Caco-2 (cell line): ENCODE measurements around the gene AAK1. TPM values are rescaled to one million over a fixed set of nuclear protein-coding genes. Genes with fewer than 3 reads are reported as not detected.
"Not testable (repeated sequence)": the region's sequence is repeated elsewhere in the genome, so short reads cannot be mapped to it uniquely, and the experiment has no call there.

Source experiments
- BruUV-seq: library from RNA; stranded (reverse); fragments of 400-500 nt; replicated peaks from 2 replicates; lab custom pipeline; 2021; lab: Mats Ljungman, UMichigan
- CTCF ChIA-PET: fragments of 300-600 bp; sonication (Branson Sonifier 250); formaldehyde crosslinking; loops from one replicate; lab custom pipeline; 2022; ENCODE audit warnings: antibody characterized with exemption; lab: Charles Lee
- POLR2A ChIA-PET: fragments of 300-600 bp; sonication (Branson Sonifier 250); formaldehyde crosslinking; loops from one replicate; lab custom pipeline; 2022; ENCODE audit warnings: antibody characterized with exemption; lab: Charles Lee
- DNase-seq, 2 experiments: peaks; one replicate each; pipeline versions ENCODE4 v3.0.0 to v3.0.0-alpha.2; 2020 to 2022
- H3K27me3 ChIP-seq: replicated peaks from 2 replicates; pipeline ENCODE4 v1.6.0; 2011; ENCODE audit warnings: low read length; ENCODE audit not compliant: control insufficient read depth, insufficient read depth
- H3K36me3 ChIP-seq: 2 replicates; pipeline ENCODE4 v1.5.1; 2011; ENCODE audit warnings: low read length; ENCODE audit not compliant: control insufficient read depth, insufficient read depth
- H3K4me1 ChIP-seq: fragments of 250-450 bp; sonication (Bioruptor Pico); 2 replicates; pipeline ENCODE4 v1.5.1; 2020; ENCODE audit warnings: mild to moderate bottlenecking
- H3K4me3 ChIP-seq: 2 replicates; pipeline ENCODE4 v1.5.1; 2011; ENCODE audit warnings: low read depth, mild to moderate bottlenecking, control low read depth, low read length
- H3K9me3 ChIP-seq: fragments of 250-450 bp; sonication (Bioruptor Pico); 2 replicates; pipeline ENCODE4 v1.5.1; 2020; ENCODE audit warnings: mild to moderate bottlenecking, moderate library complexity
- H3K27ac Mint-ChIP-seq: one replicate; pipeline ENCODE4 v1.8.0; 2022; ENCODE audit warnings: mixed read lengths; ENCODE audit not compliant: unreplicated experiment
- H3K27me3 Mint-ChIP-seq: one replicate; pipeline ENCODE4 v1.8.0; 2022; ENCODE audit warnings: mixed read lengths; ENCODE audit not compliant: insufficient read depth, unreplicated experiment
- H3K36me3 Mint-ChIP-seq: one replicate; pipeline ENCODE4 v1.8.0; 2022; ENCODE audit warnings: mild to moderate bottlenecking, mixed read lengths; ENCODE audit not compliant: insufficient read depth, unreplicated experiment
- H3K4me1 Mint-ChIP-seq: one replicate; pipeline ENCODE4 v1.8.0; 2022; ENCODE audit warnings: low read depth, mixed read lengths; ENCODE audit not compliant: unreplicated experiment
- H3K4me3 Mint-ChIP-seq: one replicate; pipeline ENCODE4 v1.8.0; 2022; ENCODE audit warnings: mild to moderate bottlenecking, moderate library complexity, mixed read lengths; ENCODE audit not compliant: unreplicated experiment
- H3K9me3 Mint-ChIP-seq: one replicate; pipeline ENCODE4 v1.8.0; 2022; ENCODE audit warnings: mixed read lengths; ENCODE audit not compliant: unreplicated experiment
- CTCF ChIP-seq, 2 experiments: fragments of 200-600 bp in 1 of 2; IDR thresholded peaks; 1 replicate in 1 of 2; 2 replicates in 1 of 2; pipeline versions ENCODE4 v1.5.1 to v1.8.0; 2011 to 2022; ENCODE audit warnings: antibody characterized with exemption in 1 of 2, control low read depth in 1 of 2, inconsistent platforms in 1 of 2, low read depth in 1 of 2, low read length in 1 of 2, mild to moderate bottlenecking in 1 of 2, moderate library complexity in 1 of 2; ENCODE audit not compliant: insufficient read depth in 1 of 2, severe bottlenecking in 1 of 2, unreplicated experiment in 1 of 2
- intact Hi-C: fragments of 100-400 bp; cut with micrococcal nuclease; formaldehyde crosslinking; loops from one replicate; pipeline ENCODE4 v1.10.0; 2022; ENCODE audit not compliant: unreplicated experiment
- total RNA-seq: library from RNA; stranded (reverse); gene quantifications from 2 replicates; pipeline ENCODE4 v1.2.3, GENCODE V29; 2022

AAK1 gene
- total RNA-seq, 1 experiment from 2014 or later = 39.7 TPM

GRCh38 chr2:69424419-69424818 is 219.1 kb downstream of the AAK1 start:
- DNase-seq = no peak
- no peak overlapping the region for H3K4me3 ChIP-seq
- Mint-ChIP-seq H3K27ac (no peak overlapping the region), H3K4me1 (no peaks in the 10 kb centered on the region), H3K9me3 (no peaks in the 10 kb centered on the region), H3K27me3 (no peaks in the 10 kb centered on the region), H3K36me3 (peaks cover 47% of the 10 kb centered on the region), H3K4me3 (no peak overlapping the region)
- ChIA-PET CTCF (no interaction called here), POLR2A (no interaction called here)
- TF ChIP-seq CTCF (IDR thresholded peaks at IDR 0.05; ENCODE audit: insufficient read depth in 1 of 2, low read depth in 1 of 2, low read length in 1 of 2, severe bottlenecking in 1 of 2, unreplicated experiment in 1 of 2) = no peak
- H3K27me3 ChIP-seq = no peaks in the 10 kb centered on the region
- no peaks in the 10 kb centered on the region for H3K4me1 ChIP-seq
- H3K9me3 ChIP-seq = no peaks in the 10 kb centered on the region
- no TSS peak for BruUV-seq
- intact Hi-C loops = no loop called here
- no peaks in the 10 kb centered on the region for H3K36me3 ChIP-seq

GRCh38 chr2:69422198-69422597 is 221.3 kb downstream of the AAK1 start:
- POLR2A ChIA-PET = no interaction called here
- H3K27me3 ChIP-seq = no peaks in the 10 kb centered on the region
- Mint-ChIP-seq H3K27me3 (no peaks in the 10 kb centered on the region), H3K9me3 (no peaks in the 10 kb centered on the region), H3K4me3 (no peak overlapping the region), H3K36me3 (peaks cover 52% of the 10 kb centered on the region), H3K27ac (no peak overlapping the region), H3K4me1 (no peaks in the 10 kb centered on the region)
- no peak for TF ChIP-seq CTCF (IDR thresholded peaks at IDR 0.05; ENCODE audit: insufficient read depth in 1 of 2, low read depth in 1 of 2, low read length in 1 of 2, severe bottlenecking in 1 of 2, unreplicated experiment in 1 of 2)
- CTCF ChIA-PET = no interaction called here
- H3K4me1 ChIP-seq = peaks cover 10% of the 10 kb centered on the region
- H3K36me3 ChIP-seq = no peaks in the 10 kb centered on the region
- intact Hi-C loops = no loop called here
- H3K4me3 ChIP-seq = no peak overlapping the region
- no TSS peak for BruUV-seq
- DNase-seq = no peak
- no peaks in the 10 kb centered on the region for H3K9me3 ChIP-seq

GRCh38 chr2:69419111-69419510 is 224.4 kb downstream of the AAK1 start:
- BruUV-seq = not testable (repeated sequence)

GRCh38 chr2:69416147-69416546 is 227.4 kb downstream of the AAK1 start:
- Mint-ChIP-seq H3K4me1 (no peaks in the 10 kb centered on the region), H3K36me3 (peaks cover 54% of the 10 kb centered on the region), H3K9me3 (no peaks in the 10 kb centered on the region), H3K27ac (no peak overlapping the region), H3K27me3 (no peaks in the 10 kb centered on the region), H3K4me3 (no peak overlapping the region)
- intact Hi-C loops = no loop called here
- no peaks in the 10 kb centered on the region for H3K9me3 ChIP-seq
- ChIA-PET CTCF (no interaction called here), POLR2A (no interaction called here)
- no peaks in the 10 kb centered on the region for H3K27me3 ChIP-seq
- BruUV-seq = no TSS peak
- peaks cover 10% of the 10 kb centered on the region for H3K4me1 ChIP-seq
- TF ChIP-seq CTCF (IDR thresholded peaks at IDR 0.05; ENCODE audit: insufficient read depth in 1 of 2, low read depth in 1 of 2, low read length in 1 of 2, severe bottlenecking in 1 of 2, unreplicated experiment in 1 of 2) = no peak
- no peak for DNase-seq
- H3K36me3 ChIP-seq = no peaks in the 10 kb centered on the region
- no peak overlapping the region for H3K4me3 ChIP-seq

More at GRCh38 chr2:69419111-69419510, 224.4 kb downstream of the AAK1 start:
- H3K9me3 ChIP-seq, H3K4me3 ChIP-seq, H3K27me3 Mint-ChIP-seq, H3K9me3 Mint-ChIP-seq, H3K27me3 ChIP-seq, H3K4me1 Mint-ChIP-seq, H3K36me3 ChIP-seq, CTCF ChIA-PET, DNase-seq, intact Hi-C loops, H3K27ac Mint-ChIP-seq, H3K4me3 Mint-ChIP-seq, H3K4me1 ChIP-seq, POLR2A ChIA-PET: not testable (repeated sequence)
- peaks cover 57% of the 10 kb centered on the region for H3K36me3 Mint-ChIP-seq
